HG03196 (cell line): ENCODE results near the gene CATSPER1.
"Not testable (repeated sequence)": the region's sequence is repeated elsewhere in the genome, so short reads cannot be mapped to it uniquely, and the experiment has no call there.

Source experiments
- ATAC-seq: cut with Tn5 transposase; IDR thresholded peaks from one replicate; pipeline ENCODE4 v1.9.1; 2021; ENCODE audit not compliant: unreplicated experiment

Gene CATSPER1

GRCh38 chr11:66020618-66021357, 5.5 kb downstream of the CATSPER1 start:
- ATAC-seq = no peak

GRCh38 chr11:66020212-66020611, 6.1 kb downstream of the CATSPER1 start:
- no peak for ATAC-seq

GRCh38 chr11:66017321-66017720, 9.0 kb downstream of the CATSPER1 start:
- no peak for ATAC-seq

GRCh38 chr11:66016793-66017177, 9.5 kb downstream of the CATSPER1 start:
- ATAC-seq = no peak

- ATAC-seq = no peak
Observed at GRCh38 chr11:66015936-66016792, 10.1 kb downstream of the CATSPER1 start.

GRCh38 chr11:66015454-66015881, 10.8 kb downstream of the CATSPER1 start:
- no peak for ATAC-seq

GRCh38 chr11:66014804-66015453, 11.3 kb downstream of the CATSPER1 start:
- no peak for ATAC-seq

GRCh38 chr11:66013762-66014100, 12.5 kb downstream of the CATSPER1 start:
- no peak for ATAC-seq

GRCh38 chr11:66012946-66013761, 13.1 kb downstream of the CATSPER1 start:
- ATAC-seq = no peak

GRCh38 chr11:66012371-66012945, 13.8 kb downstream of the CATSPER1 start:
- ATAC-seq = no peak

GRCh38 chr11:66011785-66012303, 14.4 kb downstream of the CATSPER1 start, which contains the start of gene CST6:
Gene CST6, plus strand, starts transcription at chr11:66012008. Its CDS starts 37 bp downstream, at chr11:66012045.
- no peak for ATAC-seq

- no peak for ATAC-seq
Observed at GRCh38 chr11:66011239-66011784, 15.0 kb downstream of the CATSPER1 start.

- ATAC-seq = not testable (repeated sequence)
Observed at GRCh38 chr11:66010036-66010435, 16.2 kb downstream of the CATSPER1 start.

- no peak for ATAC-seq
Observed at GRCh38 chr11:66008468-66009101, 17.7 kb downstream of the CATSPER1 start.

- no peak for ATAC-seq
Observed at GRCh38 chr11:66008095-66008467, 18.2 kb downstream of the CATSPER1 start.

GRCh38 chr11:66007201-66007634, 19.1 kb downstream of the CATSPER1 start:
- no peak for ATAC-seq

- ATAC-seq = no peak
Observed at GRCh38 chr11:66006891-66007176, 19.4 kb downstream of the CATSPER1 start.

GRCh38 chr11:66006134-66006890, 20.0 kb downstream of the CATSPER1 start:
- no peak for ATAC-seq

GRCh38 chr11:66004186-66004585, 22.1 kb downstream of the CATSPER1 start:
- ATAC-seq = no peak
